Stimulated activated CD4-positive, alpha-beta T cell treated with anti-CD3 and anti-CD28 coated beads, Interleukin-1b, Interleukin-23, amount 100 ng/mL, for 4 hours (primary cell): ENCODE data around the gene PCDHB7.
"Not testable (repeated sequence)": the region's sequence is repeated elsewhere in the genome, so short reads cannot be mapped to it uniquely, and the experiment has no call there.

Source experiments
- DNase-seq, 2 donors: peaks; one replicate each; pipeline ENCODE4 v3.0.0-alpha.2; 2020; ENCODE audit warnings: low read depth in 2 of 2

Gene PCDHB7

GRCh38 chr5:141180313-141180712 lies 7.9 kb downstream of the PCDHB7 start:
- DNase-seq: no peak

- no peak for DNase-seq
Measured at GRCh38 chr5:141182248-141182647, 9.8 kb downstream of the PCDHB7 start, which contains the start of gene PCDHB16. PCDHB16 (plus strand) TSS chr5:141182387; CDS start chr5:141182560, 173 bp downstream.

- not testable (repeated sequence) for DNase-seq
Measured at GRCh38 chr5:141184117-141184855, 11.8 kb downstream of the PCDHB7 start.

- peak in 1 of 2 donors; percentile 11 for DNase-seq
Measured at GRCh38 chr5:141186897-141187512, 14.6 kb downstream of the PCDHB7 start, which contains the start of gene PCDHB9. PCDHB9 (plus strand) TSS chr5:141187161; CDS start chr5:141187319, 158 bp downstream.

GRCh38 chr5:141188682-141189081 lies 16.2 kb downstream of the PCDHB7 start:
- DNase-seq: not testable (repeated sequence)

GRCh38 chr5:141189131-141189530 lies 16.7 kb downstream of the PCDHB7 start:
- not testable (repeated sequence) for DNase-seq

GRCh38 chr5:141192110-141192725 lies 19.8 kb downstream of the PCDHB7 start, which contains the start of gene PCDHB10:
PCDHB10 (plus strand) TSS chr5:141192353; CDS start chr5:141192553, 200 bp downstream.
- DNase-seq: peak in 1 of 2 donors; percentile 12

- DNase-seq: not testable (repeated sequence)
Measured at GRCh38 chr5:141194332-141194731, 21.9 kb downstream of the PCDHB7 start.

GRCh38 chr5:141196363-141196762 lies 23.9 kb downstream of the PCDHB7 start:
- no peak for DNase-seq

GRCh38 chr5:141199359-141200235 lies 27.2 kb downstream of the PCDHB7 start, which contains the start of gene PCDHB11:
PCDHB11 (plus strand) TSS chr5:141199627; CDS start chr5:141199775, 148 bp downstream.
- DNase-seq: no peak

- not testable (repeated sequence) for DNase-seq
Measured at GRCh38 chr5:141201126-141201525, 28.7 kb downstream of the PCDHB7 start.

- not testable (repeated sequence) for DNase-seq
Measured at GRCh38 chr5:141201646-141202045, 29.2 kb downstream of the PCDHB7 start.

- DNase-seq: no peak
Measured at GRCh38 chr5:141208478-141208877, 36.0 kb downstream of the PCDHB7 start, which contains the start of gene PCDHB12. PCDHB12 (plus strand) TSS chr5:141208719; CDS start chr5:141208908, 189 bp downstream.

GRCh38 chr5:141210281-141210680 lies 37.8 kb downstream of the PCDHB7 start:
- not testable (repeated sequence) for DNase-seq

GRCh38 chr5:141210849-141211248 lies 38.4 kb downstream of the PCDHB7 start:
- DNase-seq: not testable (repeated sequence)

- DNase-seq: peak in 1 of 2 donors; percentile 5
Measured at GRCh38 chr5:141213656-141214339, 41.4 kb downstream of the PCDHB7 start, which contains the start of gene PCDHB13. PCDHB13 (plus strand) TSS chr5:141213919; CDS start chr5:141214124, 205 bp downstream.

- DNase-seq: not testable (repeated sequence)
Measured at GRCh38 chr5:141214583-141214982, 42.1 kb downstream of the PCDHB7 start.

GRCh38 chr5:141215504-141215903 lies 43.1 kb downstream of the PCDHB7 start:
- not testable (repeated sequence) for DNase-seq

- DNase-seq: not testable (repeated sequence)
Measured at GRCh38 chr5:141216035-141216434, 43.6 kb downstream of the PCDHB7 start.

- no peak for DNase-seq
Measured at GRCh38 chr5:141223112-141223783, 50.8 kb downstream of the PCDHB7 start, which contains the start of gene PCDHB14. PCDHB14 (plus strand) TSS chr5:141223343; CDS start chr5:141223506, 163 bp downstream.
